HG03520 (cell line): ENCODE results near the gene MED20.

ENCODE experiments used
- ATAC-seq: cut with Tn5 transposase; IDR thresholded peaks from one replicate; pipeline ENCODE4 v1.9.1; 2021; ENCODE audit warnings: mild to moderate bottlenecking, moderate library complexity; ENCODE audit not compliant: unreplicated experiment

MED20 gene

DNA sequence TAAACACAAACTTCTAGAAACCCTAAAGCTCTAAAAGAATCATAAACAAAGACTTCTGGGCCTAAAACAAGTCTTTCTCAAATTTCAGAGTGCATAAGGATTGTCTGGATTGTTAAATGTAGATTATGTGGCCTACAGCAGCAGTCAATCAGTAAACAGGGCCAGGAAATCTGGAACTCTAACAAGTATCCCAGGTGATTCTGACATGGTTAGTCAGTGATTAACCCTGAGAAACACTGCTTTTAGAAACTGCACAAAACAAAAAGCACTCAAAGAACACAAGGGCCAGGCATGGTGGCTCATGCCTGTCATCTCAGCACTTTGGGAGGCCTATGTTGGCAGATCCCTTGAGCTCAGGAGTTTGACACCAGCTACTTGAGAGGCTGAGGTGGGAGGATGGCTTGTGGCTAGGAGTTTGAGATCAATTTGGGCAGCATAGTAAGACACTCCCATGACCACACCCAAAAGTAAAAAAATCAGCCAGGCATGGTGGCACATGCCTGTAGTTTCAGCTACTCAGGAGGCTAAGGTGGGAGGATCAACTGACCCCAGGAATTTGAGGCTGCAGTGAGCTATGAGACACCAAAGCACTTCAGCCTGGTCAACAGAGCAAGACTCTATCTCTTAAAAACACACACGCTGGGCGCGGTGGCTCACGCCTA is 5.9 kb downstream of the MED20 start:
- no peak for ATAC-seq

DNA sequence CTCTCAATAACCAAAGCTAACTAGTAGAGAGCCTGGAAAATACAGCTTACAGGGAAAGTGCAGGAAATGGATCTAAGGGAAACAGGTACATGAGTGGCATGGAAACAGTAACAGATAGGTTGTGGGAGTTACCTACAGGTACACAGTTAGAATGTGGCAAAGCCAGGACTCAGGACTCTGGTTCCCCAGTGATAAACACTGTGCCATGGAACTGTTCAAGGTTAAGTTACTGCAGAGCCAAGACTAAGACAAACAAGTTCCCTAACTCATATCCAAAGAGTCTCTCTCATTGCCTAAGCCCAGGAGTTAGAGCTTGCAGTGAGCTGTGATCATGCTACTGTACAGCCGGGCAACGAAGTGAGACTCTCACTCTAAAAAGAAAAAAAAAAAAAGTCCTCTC is 6.6 kb downstream of the MED20 start:
- no peak for ATAC-seq

DNA sequence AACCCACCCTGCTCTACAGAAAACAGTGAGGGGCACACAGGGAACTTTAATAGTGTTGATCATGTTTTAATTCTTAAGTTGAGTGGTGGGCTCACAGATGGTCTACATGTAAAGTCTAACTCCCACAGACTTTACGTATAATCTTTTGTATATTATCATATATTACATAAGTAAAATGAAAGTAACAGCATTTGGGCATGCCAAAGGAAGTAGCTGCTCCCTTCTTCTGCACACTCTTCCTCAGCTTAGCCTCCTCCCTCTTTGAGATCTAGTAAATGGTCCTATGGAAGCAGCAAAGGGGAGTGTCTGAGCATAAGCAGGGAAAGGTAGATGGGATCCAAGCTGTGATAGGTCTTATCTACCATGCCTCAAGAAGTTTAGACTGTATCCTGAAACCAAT is 11.2 kb downstream of the MED20 start:
- no peak for ATAC-seq

DNA sequence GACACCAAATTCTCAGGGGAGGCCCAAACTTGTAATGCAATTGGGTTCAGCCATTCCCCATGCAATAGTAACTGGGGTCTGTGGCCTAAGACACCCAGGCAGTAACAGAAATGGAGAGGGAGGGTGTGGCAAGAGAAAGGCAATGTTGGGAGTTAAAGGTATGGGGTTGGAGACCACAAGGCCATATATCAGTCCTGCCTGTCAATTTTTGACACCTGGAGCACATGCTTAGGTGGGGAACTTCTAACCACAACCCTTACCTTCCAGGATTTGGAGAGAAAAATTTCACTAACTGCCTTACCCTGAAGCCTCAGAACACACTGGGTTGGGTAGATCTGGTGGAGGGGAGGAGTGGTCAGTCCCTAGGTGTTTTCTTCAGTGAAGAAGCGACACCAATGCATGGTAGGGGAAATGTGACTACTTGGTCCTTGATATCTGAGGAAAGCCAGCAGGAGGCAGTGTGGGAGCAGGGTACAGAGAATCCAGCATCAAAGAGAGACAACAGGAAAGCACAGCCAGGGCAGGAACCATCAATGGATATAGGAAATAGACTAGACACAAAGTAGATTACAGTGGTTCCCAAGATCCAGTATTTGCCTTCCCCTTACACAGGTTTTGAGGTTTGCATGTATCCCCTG is 18.9 kb downstream of the MED20 start:
- no peak for ATAC-seq

DNA sequence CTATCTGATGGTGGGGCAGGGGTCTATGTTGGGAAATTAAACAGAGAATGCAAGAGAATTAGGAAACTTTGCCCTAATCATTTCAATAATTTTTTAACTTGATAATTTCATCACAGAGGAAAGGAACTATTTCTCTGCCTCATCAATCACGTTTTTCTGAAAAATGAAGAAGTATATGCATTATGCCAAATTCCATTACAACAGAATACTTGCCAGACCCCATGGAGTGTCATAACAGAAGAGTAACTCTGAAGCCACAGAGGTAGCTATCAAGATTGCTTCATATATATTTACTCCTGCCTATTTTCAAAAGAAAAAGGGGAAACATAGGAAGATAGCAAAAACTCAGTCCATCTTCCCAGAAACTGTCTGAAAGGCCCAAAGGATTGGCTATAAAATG is 20.1 kb downstream of the MED20 start:
- no peak for ATAC-seq

DNA sequence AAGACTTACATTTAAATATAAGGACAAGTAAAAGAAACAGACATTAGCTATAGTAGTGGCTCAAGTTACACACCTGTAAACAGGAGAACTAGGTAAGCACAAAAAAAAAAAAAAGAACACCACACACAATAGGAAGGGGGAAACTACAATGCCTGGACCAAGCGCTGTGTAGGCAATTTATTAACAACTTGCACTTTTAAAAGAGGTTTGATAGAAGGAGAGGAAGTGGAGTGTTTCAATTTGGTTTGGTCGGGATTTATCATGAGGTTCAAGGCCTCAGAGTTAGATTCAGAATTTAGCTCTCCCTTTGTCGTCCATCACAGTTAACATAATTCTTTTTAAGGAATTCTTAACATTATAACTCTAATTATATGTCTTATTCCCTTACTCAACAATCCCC is 24.7 kb downstream of the MED20 start:
- ATAC-seq, result no peak

DNA sequence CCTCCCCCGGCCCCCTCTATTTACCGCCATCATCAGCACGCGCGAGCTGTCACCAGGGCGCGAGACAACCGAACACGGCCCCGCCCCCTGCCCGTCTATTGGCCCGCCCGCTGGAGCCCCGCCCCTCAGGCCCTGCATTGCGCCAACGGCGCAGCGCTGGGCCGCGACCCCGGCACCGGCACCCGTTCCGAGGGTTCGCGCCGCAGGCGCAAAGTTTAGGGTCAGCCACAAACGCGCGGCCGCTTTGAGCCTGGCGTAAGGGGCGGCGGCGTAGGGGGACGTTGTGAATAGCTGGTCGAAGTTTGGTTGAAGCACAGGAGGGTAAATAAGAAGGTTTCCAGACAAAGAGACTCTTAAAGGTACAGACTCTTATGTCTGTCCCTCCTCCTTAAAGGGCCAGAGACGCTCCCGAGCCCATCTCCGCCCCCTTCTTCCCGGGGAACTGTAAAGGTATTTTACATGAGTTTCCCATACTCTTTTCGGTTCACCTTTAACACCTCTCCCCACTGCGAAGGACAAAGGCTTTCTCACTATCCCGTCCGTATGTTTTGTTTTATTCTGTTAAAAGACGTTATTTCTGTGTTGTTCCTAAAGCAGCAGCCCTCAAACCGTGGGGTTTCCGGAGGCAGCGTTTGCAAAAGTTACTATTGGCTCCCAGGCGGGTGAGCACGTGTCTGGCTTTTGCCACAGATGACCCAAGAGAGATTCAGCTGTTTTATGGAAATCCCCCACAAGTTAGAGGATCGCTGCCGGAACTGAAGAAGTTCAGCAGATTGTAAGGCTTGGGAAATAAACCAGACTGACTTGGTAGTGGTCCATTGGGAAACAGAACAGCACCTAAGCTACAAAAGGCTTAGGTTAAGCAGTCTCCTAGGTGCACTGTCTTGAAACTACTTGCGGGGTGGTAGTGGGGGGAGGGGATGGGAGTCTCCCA is 25.4 kb downstream of the MED20 start, which contains the start of gene USP49:
USP49 (minus strand) TSS at position 76 of the 934 bp plus-strand sequence. CDS start 88,392 bp downstream, outside the sequence.
- ATAC-seq, result peak; percentile 72

DNA sequence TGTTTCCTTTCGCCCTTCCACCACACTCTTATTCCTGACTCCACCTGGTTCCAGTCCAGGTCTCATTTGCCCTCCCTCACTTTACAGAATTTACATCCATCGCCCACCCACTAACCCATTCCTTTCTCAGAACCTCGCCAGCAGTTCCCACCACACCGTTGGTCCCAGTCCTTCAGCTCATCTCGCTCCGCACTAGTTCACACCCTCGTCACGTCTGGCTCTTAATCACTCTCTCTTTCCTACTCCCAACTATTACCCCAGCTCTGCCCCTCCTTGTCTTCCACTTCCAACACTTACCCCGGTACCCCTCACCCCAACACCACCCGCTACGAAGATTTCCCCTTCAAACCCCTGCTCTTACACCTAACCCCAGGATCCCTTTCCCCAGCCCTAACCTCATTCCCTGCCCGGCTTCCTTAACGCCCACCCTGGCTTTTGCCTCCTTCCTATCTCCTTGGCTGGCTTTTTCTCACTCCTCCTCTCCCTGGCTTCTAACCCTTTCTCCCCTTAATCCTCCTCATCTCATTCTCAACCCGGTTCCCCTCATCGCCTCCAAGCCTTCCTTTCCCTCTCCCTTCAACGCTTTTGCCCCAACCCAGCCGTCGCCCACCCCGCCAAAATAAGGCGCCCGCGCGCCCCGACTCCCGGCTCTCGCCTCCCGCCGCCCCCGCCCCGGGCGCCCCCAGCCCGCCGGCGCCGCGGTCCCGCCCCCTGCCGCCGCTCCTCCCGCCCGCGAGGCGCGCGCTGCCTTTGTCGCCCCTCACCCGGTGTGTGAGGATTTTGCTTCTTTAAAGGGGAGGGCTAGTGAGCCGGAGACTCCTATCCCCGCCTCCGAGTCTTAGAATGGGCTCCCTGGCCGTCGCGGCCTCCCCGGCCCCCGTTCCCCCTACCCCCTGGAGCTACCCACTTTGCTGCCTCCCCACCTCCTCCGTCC is 26.3 kb downstream of the MED20 start:
- ATAC-seq, result peak; percentile 22

DNA sequence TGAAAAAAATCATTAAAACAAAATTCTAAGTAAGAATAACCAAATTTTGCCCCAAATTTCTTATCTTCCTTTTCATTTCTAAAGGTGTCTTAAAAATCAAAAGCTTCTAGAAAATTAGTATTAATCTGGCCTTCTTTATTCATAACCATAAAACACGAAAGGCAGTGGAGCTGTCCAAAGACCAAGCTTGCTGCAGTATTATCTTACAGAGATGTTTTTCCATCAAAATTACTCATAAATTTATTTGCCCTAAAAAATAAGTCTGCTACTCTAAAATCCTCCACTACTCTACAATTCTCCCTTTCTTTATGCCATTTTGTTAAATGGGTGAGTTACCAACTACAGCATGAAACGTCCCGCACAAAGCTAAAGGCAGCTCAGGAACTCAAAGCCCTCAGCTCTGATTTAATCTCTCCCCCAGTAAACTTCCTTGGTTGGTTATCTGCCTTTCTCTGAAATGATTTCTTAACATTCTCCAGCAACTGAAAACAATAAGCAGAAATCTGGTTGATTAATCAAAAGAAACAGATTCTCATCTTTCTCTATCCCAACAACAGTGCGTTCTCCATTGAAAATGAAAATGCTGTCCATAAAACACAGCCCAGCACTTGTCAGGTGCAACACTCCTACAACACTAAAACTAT is 27.9 kb downstream of the MED20 start:
- no peak for ATAC-seq

DNA sequence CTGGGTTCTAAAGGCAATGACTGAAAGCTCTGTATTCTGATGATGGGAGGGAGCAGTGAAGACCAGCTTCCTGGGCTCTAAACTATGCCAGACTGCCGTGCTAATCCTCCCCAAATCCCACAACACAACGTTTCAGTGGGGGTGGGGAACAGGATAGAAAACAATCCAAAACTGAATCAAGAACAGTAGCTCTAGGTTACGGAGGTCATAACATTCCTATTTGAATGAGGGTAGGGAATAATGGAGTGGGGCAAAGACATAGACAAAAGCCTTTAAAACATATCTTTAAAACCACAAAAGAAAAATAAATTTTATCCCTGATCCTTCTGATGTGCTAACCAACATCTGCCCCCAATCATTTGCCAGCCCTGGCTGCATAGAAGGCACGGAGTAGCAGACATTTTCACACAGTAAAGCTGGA is 33.6 kb downstream of the MED20 start:
- ATAC-seq, result no peak

DNA sequence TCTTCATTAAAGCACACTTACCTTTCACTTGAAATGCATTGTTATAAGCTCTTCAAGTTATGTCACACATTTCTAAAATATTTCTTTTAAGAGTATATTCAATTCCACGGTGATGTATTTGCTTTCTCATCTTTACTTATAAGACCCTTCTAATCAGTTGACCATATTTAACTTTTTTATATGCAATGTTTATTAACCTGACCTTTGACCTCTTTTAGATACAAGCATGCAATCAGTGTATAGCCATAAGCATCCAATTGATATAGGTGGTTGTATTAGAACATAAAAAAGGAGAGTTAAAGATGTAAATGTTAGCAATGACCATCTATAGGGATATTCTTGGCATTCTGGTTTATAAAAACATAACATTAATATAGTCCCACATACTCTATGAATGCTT is 35.0 kb downstream of the MED20 start:
- no peak for ATAC-seq

DNA sequence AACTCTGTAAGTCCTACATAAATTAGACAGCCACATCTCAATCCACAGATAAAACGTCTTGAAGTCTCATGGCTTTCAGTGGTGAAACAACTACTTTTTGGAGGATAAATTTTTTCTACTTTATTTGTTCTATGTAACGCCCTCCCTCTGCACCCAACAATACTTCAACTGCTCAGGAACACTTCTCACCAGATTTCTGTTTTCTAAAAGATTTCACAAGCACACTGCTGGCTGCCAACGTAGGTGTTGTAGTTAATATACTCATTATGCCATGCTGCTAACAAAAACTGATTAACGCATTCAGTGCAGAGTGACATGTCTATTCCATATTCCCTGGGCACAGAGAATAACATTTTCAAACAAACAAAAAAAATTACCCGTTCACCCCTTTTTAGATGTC is 36.0 kb downstream of the MED20 start:
- no peak for ATAC-seq

DNA sequence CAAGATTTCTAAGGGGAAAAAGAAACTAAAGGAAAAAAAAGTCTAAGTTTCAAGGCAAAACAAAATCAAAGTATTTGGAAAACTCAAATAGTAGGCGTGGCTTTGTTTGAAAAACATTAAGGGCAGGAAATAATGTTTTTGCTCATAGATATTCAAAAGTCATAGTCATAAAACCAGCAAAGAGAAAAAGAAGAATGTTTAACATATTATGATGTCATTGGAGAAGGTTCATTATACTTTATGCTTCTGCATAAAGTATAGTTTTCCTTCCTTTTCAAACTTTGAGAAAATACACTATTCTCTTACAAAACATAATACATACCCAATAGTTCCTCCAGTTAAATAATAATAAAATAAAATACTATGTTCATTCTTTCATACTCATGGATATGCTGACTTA is 39.4 kb downstream of the MED20 start:
- no peak for ATAC-seq

DNA sequence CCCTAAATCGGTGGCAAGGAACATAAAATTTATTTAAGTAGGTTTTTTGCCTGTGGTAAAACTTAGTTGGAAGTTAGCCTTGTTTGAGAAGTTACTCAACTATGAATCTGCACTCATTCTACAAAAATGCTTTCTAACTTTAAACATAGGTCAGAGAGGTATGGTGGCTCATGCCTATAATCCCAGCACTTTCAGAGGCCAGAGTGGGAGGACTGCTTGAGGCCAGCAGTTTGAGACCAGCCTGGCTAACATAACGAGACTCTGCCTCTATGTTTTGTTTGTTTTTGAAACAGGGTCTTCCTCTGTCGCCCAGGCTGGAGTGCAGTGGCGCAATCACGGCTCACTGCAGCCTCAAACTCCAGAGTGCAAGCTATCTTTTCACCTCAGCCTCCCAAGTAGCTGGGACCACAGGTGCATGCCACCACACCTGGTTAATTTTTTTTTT is 42.0 kb downstream of the MED20 start:
- ATAC-seq, result no peak

DNA sequence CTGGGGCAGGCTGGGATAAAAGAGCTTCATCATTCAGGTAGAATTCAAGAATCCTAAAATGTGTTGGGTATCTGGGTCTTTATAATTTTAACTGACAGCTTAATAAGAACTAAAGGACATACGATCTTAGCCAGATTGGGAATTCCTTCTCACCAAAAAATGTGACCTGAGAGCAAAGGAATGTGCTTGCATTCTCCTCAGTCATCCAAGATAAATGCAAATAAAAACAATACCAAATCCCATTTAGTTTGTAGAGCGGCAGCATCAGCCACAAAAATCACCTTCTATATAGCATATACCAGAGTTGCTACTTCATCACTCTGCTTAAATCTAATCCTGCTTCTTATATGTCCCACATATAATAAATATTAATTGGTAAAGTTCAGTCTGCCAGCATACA is 42.7 kb downstream of the MED20 start:
- ATAC-seq, result no peak

DNA sequence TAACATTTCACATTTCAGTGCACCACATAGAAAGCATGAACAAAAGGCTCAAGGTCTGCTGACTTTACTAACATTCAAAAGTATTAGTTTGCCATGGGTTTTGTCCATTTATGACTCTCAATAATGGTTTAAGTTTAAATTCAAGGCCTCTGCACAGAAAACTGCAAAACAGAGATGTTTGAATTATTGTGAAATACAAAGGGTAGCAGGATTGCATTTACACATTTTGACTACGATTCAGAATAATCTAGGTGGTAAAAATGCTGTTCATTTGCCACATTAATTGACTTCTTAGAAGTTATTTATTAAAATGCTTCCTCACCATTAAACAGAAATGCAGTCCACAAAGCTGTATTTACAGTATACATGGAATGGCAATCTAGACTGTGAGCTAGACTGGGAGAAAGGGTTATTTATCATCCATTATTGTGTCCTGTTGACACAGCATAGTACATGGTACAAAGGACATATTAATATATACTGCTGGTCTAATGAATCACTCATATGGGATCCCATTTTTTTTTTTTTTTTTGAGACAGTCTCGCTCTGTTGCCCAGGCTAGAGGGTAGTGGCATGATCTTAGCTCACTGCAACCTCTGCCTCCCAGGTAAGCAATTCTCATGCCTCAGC is 43.8 kb downstream of the MED20 start:
- no peak for ATAC-seq

DNA sequence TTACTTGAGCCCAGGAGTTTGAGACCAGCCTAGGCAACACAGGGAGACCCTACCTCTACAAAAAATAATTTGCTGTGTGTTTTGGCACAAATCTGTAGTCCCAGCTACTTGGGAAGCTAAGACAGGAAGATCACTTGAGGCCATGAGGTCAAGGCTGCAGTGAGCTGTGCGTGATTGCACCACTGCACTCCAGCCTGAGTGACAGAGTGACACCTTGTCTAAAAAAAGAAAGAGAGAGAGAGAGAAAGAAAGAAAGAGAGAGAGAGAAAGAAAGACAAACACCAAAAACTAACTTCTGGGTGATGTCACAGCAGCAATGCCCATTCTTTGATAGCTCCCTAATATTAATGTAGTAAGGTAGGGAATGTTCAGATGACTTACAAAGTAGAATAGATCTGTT is 46.2 kb downstream of the MED20 start:
- ATAC-seq, result no peak

DNA sequence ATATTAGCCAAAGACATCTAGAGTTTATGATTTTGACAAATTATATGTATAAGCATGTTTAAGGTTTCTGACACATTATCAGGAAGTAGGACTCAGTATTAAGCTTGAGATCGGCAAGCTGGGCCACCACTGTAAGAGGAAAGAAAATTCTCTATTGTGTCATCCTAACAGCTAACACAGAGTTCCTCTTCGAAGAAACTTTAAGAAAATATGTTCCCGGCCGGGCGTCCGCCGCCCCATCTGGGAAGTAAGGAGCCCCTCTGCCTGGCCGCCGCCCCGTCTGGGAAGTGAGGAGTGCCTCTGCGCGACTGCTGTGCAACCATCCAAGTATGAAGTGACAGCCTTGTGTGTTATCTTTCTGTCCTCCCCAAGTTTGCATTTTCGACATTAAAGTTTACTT is 48.8 kb downstream of the MED20 start:
- ATAC-seq, result no peak

DNA sequence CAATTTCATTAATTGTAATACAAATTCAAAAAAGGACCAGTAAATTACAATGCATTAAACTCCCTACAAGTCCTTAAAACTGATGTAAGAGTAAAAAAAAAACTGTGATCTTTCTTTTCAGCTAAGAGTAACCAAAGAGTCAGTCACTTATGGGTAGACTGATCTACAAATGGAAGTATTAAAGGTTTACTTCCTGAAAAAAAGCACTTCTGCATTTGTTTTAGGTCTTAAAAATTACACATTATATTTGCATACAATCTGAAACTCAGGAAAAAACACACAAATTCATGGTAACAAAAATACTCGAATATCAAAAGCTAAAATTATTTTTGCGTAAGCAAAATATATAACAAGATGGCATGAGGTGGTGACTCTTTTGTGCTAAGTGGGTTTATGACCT is 49.2 kb downstream of the MED20 start:
- ATAC-seq, result no peak

DNA sequence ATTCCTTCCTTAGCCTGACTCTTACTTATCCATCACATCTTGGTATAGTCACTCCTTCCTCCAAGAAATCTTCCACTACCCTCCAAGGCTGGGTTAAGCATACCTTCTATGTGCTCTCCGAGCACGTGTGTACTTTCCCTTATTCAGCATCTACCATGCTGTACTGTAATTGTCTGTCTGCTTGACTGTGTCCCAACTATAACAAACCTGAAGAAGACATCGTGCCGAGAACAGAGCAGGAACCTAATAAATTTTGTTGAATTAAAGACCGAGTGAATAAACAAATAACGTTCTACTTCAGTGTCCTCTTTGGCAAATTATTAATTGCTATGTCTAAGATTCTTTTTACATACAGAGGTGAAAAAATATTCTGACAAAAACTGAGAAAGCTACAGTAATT is 61.6 kb downstream of the MED20 start:
- no peak for ATAC-seq
